ENCODE data around the gene ITFG1.

Gene ITFG1

DNA sequence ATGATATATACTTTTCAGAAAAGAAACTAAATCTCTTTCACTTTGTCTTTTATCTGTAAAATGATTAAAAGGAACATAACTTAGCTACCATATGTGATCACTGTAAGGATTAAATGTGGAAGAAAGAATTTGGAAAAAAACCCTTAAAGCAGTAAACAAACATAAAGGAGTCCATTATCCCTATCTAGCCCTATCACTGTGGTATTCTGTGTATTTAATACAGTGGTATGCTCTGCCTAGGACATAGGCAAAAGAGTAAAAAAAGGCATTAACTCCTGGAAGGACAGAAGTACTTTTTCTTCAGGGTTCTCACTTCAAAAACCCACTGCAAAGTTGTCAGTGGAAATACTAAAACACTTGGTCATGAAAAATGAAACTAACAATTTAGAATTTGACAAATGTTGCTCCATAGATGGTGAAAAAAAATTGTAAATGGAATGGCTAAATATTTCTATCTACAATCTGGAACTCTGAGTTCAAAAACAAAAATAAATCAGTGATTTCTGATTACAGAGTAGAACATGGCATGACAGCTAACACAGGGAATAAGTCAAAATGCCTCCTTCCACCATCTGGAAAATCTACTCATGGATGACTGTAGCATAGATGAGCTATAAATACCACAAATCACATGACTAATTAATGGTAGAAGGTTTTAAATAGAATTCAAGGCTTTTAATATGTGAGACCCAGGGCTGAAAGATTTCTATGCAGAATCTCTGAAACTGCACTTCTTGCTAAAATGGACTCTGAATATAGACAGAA lies 140.1 kb downstream of the ITFG1 start:
- no peak for DNase-seq

- DNase-seq: no peak
Measured at GRCh38 chr16:47317465-47318240, 143.2 kb downstream of the ITFG1 start.

- DNase-seq: no peak
Measured at GRCh38 chr16:47316442-47317015, 144.3 kb downstream of the ITFG1 start.

DNA sequence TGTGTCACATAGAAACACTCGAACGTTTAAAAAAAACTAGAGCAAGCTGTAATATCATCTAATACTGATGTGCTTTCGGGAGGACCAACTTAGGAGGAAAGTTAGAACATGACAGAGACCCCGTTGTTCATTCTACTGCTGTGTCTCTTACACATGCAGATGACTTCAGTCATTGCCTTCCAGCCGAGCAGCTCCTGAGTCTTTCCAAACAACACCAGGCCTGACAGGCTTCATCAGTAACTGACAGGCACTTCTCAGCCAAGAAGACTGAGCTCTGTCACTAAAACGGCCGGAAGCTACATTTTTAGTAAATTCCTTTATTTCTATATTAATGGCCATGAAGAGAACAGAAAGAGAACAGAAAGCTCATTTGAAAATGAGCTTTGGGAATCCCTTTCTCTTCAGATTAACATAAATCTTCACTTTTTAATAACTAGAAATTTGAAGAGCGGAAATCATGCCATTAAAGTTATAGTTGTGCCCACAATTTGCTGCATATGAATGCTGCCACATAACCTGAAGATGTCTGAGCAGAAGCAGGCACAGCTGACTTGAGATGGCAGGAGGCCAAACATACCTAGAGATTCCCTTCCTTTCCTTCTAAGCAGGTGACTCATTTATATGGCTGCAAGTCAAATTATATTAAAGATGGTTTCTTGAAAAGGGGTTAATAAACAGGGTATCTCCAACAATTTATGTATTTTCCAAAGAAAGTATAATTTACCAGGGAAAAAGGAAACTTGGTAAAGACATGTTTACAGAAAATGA lies 148.9 kb downstream of the ITFG1 start:
- no peak for DNase-seq

- DNase-seq: no peak
Measured at GRCh38 chr16:47310792-47311211, 150.1 kb downstream of the ITFG1 start.

DNA sequence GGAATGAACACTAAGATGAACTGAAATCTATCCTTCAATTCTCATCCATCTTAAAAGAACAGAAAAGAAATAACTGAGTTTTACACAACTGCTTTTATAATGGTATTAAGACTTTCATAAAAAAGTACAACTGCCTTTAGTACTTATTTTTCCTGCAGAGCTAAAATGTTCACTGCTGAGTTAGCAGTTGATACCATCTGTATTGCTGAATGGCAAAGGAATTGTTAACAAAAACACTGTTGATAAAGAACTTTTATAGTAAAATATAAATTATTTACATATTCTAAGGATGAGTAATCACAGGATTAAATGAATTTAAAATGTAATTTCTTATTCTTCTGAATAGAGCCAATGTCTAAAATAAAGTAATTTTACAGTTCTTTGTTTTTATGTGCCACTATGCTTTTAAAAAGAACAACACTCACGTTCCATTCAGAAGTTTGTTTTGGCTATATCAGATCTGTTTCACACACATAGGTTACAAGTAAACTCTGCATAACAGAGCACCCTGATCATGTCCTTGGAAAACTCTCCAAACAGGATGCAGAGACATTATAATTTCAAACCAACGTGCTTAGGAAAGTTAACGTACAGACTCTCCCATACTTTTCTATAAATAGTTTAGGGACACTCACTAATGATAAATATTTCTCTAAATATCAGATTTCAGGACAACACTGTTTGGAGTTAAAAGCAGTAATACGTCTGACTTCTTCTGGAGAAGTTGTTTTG lies 151.1 kb downstream of the ITFG1 start:
- no peak for DNase-seq

- DNase-seq: no peak
Measured at GRCh38 chr16:47308601-47309000, 152.3 kb downstream of the ITFG1 start.

- DNase-seq: no peak
Measured at GRCh38 chr16:47304563-47304962, 156.3 kb downstream of the ITFG1 start.

DNA sequence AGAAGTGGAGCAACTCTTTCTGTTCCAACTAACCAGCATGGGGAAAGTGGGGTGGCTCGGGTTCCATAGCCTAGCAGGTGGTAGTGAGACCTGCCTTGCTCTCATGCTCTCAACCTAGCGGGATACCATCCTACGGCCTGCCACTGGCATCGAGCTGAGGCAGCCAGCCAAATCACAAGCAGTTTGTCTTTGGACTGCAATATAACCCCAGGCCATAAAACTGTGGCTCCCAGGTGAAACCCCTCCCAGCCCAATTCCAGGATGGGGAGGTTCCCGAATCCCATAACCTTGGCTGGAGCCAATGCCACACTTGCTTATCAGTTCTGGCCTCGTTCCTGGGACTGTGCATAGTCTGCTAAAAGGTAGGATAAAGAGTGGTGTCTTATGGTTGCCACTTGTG lies 161.3 kb downstream of the ITFG1 start:
- no peak for DNase-seq

DNA sequence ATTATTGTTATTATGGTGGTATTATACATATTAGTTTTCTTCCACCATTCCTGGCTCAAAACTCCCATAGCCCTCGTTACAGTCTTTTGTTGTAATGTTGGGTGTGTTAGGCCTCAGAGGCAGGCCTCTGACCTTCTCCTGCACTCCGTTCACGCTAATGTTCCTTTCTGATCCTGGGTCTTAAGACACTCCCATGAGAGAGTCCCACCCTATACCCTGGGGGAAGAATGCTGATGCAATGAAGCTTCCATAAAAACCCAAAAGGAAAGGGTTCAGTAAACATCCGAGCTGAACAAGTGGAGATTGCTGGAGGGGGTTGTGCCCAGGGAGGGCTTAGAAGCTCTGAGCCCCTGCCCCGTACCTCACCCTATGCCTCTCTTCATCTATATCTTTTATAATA lies 175.9 kb downstream of the ITFG1 start:
- no peak for DNase-seq

- no peak for DNase-seq
Measured at GRCh38 chr16:47278306-47278970, 182.4 kb downstream of the ITFG1 start.

DNA sequence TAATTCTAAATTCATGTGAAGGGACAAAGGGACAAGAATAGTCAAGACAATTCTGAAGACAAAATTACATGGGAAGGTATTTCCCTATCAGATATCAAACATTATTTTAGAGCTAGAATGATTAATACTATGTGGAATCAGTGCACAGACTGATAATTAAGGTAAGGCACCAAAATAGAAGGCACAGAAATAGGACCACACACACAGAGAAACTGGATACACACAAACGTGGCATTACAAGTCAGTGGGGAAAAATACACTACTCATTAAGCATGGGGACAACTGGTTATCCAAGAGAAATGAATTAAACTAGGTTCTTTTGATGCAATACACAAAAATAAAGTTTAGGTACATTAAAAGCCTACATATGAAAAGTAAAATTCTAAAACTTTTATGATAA lies 184.3 kb downstream of the ITFG1 start:
- no peak for DNase-seq

- no peak for DNase-seq
Measured at GRCh38 chr16:47262938-47263337, 197.9 kb downstream of the ITFG1 start.

DNA sequence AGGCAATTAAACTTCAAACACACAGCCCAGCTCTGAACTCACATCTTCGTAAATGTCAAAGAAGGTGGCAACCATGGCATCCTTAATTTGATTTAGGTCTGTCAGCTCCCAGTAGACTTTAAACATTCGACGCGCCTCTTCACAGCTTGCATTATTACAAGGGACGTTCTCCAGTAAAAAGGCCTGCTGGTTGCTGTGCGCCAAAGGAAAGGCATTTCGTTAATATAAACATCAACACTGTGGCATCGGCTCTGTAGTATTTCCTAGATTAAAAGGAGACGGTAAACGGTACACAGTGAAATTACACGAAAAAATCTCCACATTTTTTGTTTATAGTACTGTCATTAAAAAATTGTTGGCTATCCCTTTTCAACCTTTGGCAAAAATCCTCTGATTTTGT lies 200.4 kb downstream of the ITFG1 start:
- no peak for DNase-seq

DNA sequence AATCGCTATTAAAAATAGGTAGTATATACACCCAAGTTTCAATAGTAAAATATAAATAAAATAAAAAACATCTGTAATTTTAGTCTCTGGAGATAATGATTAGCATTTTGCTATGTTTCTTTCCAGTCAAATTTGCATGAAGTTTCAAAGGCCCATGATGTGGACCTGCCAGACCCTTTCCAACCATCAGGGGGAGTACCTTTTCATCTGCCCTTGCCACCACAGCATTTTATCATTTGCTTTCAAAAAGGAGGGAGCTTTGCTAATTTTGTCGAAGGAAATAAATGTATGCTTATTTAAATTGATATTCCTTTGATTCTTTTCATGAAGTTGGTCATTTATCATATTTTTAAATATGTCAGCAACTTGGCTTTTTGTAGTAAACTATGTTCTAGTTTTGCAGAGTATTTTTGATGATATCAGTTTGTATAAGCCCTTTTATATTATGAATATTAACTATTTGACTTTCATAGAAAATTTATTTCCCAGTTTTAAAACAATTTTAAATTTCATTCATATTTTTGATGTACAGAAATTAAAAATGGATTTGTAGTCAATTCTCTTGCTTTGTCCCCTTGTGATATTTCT lies 201.9 kb downstream of the ITFG1 start:
- no peak for DNase-seq

GRCh38 chr16:47254756-47255155 lies 206.1 kb downstream of the ITFG1 start:
- DNase-seq: no peak

GRCh38 chr16:47250983-47251382 lies 209.9 kb downstream of the ITFG1 start:
- no peak for DNase-seq

DNA sequence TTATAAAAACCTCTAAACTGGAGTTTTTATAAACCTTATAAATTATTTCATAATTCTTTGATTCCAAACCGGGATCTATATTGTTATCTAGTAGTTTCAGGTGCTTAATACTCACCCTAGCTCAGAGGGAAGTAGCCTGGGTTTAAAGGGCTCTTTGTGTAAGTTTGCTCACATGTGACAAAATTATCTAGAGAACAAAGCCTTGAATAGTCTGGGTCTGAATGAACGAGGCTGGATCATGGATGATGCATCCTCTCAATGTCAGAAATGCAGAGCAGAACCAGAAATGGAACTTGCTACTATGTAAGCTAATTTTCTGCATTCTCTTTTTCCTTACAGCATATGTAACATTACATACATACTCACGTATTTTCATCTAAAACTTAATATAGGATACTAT lies 213.2 kb downstream of the ITFG1 start:
- DNase-seq: no peak

DNA sequence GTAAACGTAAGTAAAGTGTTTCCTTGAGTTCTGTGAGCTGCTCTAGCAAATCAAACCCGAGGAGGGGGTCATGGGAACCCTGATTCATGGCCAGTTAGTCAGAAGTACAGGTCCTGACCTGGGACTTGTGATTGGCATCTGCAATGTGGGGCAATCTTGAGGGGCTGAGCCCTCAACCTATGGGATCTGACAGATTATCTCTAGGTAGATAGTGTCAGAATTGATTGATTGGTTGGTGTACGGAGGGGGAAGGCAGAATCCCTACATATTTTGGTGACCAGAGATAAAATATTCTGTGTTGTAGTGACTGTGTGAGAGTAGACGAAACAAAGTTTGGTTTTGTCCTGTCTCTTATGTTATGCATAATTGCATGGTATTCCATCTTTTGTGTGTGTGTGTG lies 216.7 kb downstream of the ITFG1 start:
- no peak for DNase-seq

GRCh38 chr16:47241061-47241460 lies 219.8 kb downstream of the ITFG1 start:
- no peak for DNase-seq

- no peak for DNase-seq
Measured at GRCh38 chr16:47236716-47237115, 224.1 kb downstream of the ITFG1 start.

GRCh38 chr16:47230296-47230695 lies 230.6 kb downstream of the ITFG1 start:
- no peak for DNase-seq

Data from activated T-cell treated with anti-CD3 and anti-CD28 coated beads for 4 hours (primary cell).